DMS114 treated with DMSO at 0.1 percent for 48 hours (cell line): ENCODE data around the gene EVI5L.

Source experiments
- DNase-seq: peaks from one replicate; lab custom pipeline; 2025; ENCODE audit not compliant: unreplicated experiment; lab: John Stamatoyannopoulos, UW

The EVI5L gene

GRCh38 chr19:7894612-7895309, 64.7 kb downstream of the EVI5L start:
- no peak for DNase-seq

DNA sequence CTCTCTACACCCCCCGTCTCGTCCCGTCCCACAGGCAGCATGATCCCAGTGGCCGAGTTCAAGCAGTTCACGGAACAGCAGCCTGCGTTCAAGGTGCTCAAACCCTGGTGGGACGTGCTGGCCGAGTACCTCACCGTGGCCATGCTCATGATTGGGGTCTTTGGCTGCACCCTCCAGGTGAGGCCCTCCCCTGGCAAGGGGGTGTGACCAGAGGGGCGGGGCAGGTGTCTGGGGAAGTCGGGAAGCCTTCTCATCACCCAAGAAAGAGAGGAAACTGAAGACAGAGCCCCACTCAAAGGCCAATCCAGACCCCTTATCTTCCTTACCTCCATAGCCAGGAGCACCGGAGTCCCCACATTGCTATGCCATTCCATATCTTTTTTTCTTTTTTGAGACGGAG, 65.5 kb downstream of the EVI5L start:
- no peak for DNase-seq

GRCh38 chr19:7897292-7897691, 67.3 kb downstream of the EVI5L start:
- no peak for DNase-seq

- no peak for DNase-seq
These were observed 68.9 kb downstream of the EVI5L start for GRCh38 chr19:7898967-7899366.

DNA sequence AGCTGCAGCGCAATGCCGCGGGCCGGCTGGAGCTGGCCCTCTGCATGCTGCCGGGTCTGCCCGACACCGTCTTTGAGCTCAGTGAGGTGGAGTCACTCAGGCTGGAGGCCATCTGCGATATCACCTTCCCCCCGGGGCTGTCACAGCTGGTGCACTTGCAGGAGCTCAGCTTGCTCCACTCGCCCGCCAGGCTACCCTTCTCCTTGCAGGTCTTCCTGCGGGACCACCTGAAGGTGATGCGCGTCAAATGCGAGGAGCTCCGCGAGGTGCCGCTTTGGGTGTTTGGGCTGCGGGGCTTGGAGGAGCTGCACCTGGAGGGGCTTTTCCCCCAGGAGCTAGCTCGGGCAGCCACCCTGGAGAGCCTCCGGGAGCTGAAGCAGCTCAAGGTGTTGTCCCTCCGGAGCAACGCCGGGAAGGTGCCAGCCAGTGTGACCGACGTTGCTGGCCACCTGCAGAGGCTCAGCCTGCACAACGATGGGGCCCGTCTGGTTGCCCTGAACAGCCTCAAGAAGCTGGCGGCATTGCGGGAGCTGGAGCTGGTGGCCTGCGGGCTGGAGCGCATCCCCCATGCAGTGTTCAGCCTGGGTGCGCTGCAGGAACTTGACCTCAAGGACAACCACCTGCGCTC, 69.8 kb downstream of the EVI5L start:
- no peak for DNase-seq

DNA sequence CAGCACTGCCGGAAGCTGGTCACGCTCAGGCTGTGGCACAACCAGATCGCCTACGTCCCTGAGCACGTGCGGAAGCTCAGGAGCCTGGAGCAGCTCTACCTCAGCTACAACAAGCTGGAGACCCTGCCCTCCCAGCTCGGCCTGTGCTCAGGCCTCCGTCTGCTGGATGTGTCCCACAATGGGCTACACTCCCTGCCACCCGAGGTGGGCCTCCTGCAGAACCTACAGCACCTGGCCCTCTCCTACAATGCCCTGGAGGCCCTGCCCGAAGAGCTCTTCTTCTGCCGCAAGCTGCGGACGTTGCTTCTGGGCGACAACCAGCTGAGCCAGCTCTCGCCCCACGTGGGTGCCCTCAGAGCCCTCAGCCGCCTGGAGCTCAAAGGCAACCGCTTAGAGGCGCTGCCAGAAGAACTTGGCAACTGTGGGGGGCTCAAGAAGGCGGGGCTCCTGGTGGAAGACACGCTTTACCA, 70.4 kb downstream of the EVI5L start:
- no peak for DNase-seq

DNA sequence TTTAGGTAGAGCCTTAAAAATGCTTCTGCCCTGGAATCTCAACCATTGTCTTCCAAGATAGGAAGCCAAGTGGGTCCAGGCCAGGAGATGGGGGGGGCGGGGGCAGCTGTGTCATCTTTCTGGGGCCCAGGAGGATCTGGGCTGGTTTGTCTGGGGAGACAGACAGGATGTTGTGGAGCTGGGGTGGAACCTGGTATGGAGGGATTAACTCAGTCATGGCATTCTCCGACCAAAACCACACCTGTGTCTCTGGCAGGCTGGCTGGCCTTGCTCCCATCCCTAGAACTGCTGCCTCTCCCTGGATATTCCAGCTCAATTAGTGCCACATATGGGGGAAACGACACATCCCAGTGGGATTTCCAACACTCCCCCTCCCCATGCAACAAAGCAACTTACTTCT, 70.9 kb downstream of the EVI5L start:
- no peak for DNase-seq

DNA sequence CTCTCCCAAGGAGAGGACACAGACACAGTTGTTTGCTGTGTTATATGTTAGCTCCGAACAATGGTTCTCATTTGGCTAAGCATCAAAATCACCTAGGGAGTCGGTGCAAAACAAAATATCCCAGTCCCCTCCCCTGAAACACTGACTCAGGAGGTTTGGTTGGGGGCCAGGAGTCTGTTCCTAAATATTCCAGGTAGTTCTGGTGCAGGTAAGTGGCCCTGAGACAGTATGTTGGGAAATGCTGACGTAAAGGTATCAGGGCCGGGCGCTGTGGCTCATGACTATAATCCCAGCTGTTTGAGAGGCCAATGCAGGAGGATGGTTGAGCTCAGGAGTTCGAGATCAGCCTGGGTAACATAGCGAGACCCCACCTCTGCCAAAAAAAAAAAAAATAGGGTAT, 71.3 kb downstream of the EVI5L start:
- no peak for DNase-seq

- no peak for DNase-seq
These were observed 72.8 kb downstream of the EVI5L start for GRCh38 chr19:7902796-7903243.

- peak; percentile 94 for DNase-seq
These were observed 73.4 kb downstream of the EVI5L start, which contains the start of gene MAP2K7 for GRCh38 chr19:7903244-7904073. Gene MAP2K7, plus strand, starts transcription at chr19:7903877. Its CDS starts 68 bp downstream, at chr19:7903945.

DNA sequence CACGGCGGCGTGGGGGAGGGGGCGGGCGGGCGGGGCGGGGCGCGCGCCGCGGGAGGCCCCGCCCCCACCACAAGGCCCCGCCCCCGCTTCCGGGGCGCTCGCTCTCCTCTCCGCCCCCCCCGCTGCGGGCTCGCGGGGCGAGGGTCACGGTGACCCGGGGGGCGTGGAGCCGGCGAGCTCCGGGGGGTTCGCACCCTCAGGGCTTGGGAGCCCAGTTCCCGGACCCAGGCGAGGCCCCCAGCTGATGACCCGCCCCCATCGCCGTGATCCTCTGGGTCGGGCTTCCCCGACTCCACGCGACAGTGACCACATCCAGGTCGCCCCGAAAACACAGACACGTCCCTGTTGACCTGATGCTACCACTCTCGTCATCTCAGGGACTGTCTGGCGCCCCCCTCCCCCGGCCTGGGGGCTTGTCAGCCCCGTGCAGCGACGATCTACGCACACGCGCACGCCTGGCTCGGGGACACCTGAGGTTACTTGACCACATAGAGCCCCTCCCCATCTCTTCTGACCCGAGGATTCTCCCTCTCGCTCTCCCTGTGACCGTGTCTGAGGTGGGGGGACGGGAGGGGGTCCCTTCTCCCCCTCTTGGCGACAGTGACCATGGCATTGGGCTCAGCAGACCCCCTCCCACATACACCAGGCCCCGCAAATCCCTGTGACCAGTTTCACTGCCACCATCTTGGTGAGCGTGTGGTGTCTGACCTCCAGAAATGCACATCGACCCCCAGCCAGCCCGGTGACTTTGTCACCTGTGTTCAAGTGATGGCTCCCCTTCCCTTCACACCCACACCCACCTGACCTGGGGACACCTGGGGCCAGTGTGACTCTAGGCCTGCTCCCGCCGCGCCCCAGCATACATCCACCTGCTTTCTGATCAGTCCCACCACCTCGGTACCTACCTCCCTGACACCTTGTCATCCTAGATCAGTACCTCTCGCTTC, 74.3 kb downstream of the EVI5L start:
- DNase-seq = no peak

DNA sequence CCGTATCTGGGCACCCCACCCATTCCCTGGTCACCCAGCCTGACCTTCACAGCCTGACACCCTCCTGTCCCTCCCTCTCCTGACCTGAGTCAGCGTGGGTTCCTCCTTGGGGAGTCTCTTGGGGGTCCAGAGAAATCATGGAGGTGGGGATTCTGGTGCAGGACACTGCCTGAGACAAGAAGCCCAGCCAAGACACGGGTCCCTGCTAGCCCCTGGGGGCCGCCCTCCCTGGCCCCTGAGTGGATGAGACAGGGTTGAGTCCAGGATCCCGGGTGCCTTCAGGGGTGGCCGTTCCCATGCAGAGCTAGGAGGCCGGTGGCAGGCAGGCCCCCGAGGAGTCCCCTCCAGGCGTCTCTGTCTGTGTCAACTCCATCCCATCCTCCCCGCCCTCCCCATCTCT, 75.2 kb downstream of the EVI5L start:
- no peak for DNase-seq

GRCh38 chr19:7905859-7906258, 75.8 kb downstream of the EVI5L start:
- DNase-seq = no peak

DNA sequence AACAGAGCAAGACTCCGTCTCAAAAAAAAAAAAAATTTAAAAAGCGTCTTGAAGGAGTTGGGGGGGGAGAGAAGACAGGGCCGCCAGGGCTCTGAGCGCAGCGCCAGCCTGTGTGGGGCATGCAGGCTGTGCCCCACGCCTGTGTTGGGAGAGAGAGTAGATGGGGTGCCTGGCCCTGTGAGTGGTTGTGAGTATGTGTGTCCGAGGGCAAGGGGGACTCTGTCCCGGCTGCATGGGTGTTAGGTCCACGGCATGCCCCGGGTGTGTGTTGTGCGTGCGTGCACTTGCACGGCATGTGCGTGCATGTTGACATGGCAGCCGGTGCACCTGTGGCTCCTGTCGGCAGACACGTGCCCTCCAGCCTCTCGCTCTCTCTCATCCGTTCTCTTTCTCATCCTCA, 77.1 kb downstream of the EVI5L start:
- DNase-seq = no peak

DNA sequence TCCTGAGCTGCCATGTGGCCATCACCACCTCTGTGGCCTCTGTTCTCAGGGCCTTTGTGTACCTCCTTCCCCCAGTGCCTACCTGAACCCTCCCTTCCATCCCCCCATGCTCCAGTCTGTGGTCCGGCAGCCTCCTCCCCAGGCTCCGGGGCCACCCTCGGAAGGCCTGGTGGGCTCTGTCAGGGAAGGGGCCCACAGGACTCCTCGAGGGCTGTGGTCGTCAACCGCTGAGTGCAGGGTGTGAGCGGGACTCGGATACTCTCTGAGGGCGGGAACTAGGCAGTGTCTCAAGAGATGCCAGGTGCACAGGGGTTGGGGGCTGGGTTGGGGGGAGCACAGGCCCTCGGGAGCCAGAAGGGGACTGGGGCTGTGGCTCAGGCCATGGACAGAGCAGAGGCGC, 77.5 kb downstream of the EVI5L start:
- DNase-seq = no peak

DNA sequence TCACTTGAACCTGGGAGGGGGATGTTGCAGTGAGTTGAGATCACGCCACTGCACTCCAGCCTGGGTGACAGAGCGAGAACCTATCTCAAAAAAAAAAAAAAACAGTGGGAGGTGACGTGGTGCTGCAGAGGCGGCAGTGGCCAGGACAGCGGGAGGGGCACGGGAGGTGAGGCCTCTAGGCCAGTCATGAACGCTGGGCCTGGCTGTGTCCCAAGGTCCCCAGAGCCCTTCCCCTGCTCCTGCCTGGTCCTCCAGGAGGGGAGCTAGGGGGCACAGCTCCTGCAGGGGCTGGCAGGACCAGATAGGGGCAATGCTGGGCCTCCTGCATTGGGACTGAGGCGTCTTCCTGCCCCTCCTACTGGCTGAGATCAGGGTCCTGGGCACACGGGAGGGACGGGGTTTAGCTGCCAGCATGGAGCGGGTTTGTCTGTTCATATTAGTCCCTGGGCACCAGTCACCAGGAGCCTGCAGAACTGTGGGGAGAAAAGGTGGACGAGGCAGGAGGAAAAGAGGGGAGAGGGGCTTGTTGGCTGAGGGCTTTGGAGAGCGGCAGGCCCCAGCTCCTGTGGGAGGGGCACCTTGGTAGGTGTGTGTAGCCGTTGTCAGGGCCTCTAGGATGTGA, 78.2 kb downstream of the EVI5L start:
- DNase-seq = no peak

DNA sequence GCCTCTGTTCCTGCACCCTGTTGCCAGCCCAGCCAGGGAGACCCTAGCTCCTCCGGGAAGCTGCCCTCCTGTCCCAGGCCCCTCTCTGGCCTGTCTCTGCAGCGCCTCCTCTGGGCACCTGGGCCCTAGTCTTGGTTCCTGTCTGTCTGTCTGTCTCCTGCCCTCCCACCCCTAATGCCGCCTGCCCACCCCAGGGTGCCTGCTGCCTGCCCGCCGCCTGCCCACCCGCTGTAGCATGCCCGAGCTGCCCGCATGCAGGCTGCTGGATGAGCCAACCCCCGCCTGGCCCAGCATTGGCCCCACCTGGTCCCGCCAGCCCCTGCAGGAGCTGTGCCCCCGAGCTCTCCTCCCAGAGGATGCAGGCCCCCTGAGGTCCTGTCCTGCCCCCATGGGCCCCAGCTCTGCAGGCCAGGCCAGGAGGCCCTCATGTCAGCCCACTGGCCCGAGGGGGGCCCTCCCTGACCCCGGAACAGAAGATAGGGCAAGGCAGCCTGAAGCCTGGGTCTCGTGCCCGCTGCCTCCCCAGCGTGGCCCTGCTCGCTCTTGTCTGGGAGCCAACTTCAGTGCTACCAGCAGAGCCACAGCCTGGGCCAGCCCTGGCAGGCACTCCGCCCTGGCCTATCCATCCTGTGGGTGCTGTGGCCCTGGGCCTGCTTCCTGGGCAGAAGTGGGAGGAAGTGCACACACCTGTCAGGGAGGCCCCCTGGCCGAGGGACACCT, 78.9 kb downstream of the EVI5L start:
- no peak for DNase-seq

DNA sequence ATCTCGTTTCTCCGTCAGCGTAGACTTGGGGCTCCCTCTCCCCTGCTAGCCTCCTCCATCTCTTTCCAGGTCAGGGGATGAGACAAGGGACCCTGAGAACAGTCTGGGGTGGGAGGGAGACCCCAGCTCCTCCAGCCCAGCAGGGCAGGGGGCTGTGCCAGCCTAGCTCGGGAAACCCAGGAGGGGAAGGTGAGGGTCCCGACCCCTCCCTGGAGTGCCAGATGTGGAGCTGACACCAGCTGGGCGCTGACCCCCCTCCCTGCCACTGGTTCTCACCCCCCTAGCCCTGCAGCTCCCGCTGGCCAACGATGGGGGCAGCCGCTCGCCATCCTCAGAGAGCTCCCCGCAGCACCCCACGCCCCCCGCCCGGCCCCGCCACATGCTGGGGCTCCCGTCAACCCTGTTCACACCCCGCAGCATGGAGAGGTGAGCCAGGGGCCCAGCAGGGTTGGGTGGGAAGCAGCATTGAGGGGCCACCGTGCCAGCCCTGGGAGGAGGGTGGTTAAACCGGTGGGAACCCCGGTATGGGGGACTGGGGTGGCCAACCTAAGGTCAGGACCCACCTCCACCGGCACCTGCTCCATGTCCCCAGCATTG, 79.6 kb downstream of the EVI5L start:
- no peak for DNase-seq
